ENCODE results near the gene MED23. TPM values are rescaled to one million over a fixed set of nuclear protein-coding genes. Genes with fewer than 3 reads are reported as not detected.

The MED23 gene
- polyA plus RNA-seq, 1 of the 3 experiments (the other 2 are of a cell fraction): 10.1 TPM

DNA sequence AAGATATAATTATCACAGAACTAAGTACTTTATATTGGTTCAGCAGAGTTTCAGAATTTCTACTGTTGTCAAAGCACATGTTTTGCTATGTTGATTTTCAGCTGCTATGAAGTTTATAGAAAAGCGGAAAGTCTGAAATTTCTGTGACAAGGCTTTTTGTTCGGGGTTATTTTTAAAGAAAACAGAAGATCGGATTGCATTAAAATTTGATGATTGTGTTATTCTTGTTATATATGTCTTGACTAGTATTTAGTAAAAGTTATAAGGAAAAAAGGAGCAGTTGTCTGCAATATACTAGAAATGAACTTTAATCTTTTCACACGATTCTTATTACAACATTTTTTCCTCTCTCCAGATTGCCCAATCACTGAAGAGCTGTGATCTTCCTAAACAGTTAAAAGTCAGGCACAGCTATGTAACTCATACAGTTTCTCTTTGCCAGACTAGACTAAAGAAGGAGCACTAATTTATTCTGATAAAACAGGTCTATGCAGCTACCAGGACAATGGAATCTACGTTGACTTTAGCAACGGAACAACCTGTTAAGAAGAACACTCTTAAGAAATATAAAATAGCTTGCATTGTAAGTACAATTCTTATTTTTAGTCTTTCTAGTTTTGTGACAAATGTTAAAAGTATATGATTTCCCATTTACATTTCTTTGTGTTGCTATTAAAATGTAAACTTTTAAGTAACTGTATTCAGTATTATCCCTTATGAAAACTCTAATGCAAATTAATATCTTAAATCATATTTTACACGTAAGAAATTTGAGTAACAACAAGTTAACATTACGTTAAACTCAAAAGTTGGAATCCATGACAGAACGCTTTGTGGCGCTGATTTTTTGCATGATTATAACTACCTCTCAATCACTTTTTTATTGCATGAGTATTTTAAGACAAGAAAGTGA is 9.1 kb upstream of the MED23 start, which contains the start of gene ENPP3:
TSS of gene ENPP3 (plus strand) at position 423 of the 913 bp plus-strand sequence. CDS start at position 506, 83 bp downstream.
- Histone ChIP-seq H3K27ac (ENCODE audit: low read depth in 2 of 2, low read length in 1 of 2) (no peak within 1 kb of the TSS), H3K4me2 (no peak within 1 kb of the TSS), H3K9ac (no peak within 1 kb of the TSS), H3F3A (replicated peaks; ENCODE audit: insufficient read depth) (no peaks in the 10 kb centered on the region), H3K9me3 (no peaks in the 10 kb centered on the region), H3K79me2 (ENCODE audit: insufficient read depth) (no peaks in the 10 kb centered on the region), H3K36me3 (replicated peaks in 1 of 2; ENCODE audit: control insufficient read depth in 1 of 2, insufficient read depth in 2 of 2, low read length in 1 of 2) (no peaks in the 10 kb centered on the region), H3K9me2 (no peaks in the 10 kb centered on the region), H3K27me3 (ENCODE audit: insufficient read depth) (peaks cover 11% of the 10 kb centered on the region), H4K20me1 (ENCODE audit: insufficient read depth) (no peaks in the 10 kb centered on the region), H3K4me3 (ENCODE audit: low read depth in 2 of 2, low read length in 1 of 2) (no peak within 1 kb of the TSS), H3K4me1 (ENCODE audit: control insufficient read depth in 1 of 2, insufficient read depth in 2 of 2, low read depth in 1 of 2, low read length in 1 of 2) (no peaks in the 10 kb centered on the region), H2AFZ (ENCODE audit: low read depth) (peak within 1 kb of the TSS; percentile 25; the same call in 1 of the 2 replicates)
- 8% methylated on average over 10 of the region's 10 CpGs for WGBS (ENCODE audit: low lambda C conversion rate)
- no peak for DNase-seq
- ChIA-PET CTCF (interaction anchor here (1.9 kb wide), 1 partner anchor 9 kb away, joined by 16 read pairs; the partner anchor contains the start of gene MED23), POLR2A (no interaction called here)
- no peak for TF ChIP-seq TAF1 (IDR thresholded peaks at IDR 0.05; ENCODE audit: borderline replicate concordance, low read depth, low read length)
- TF ChIP-seq RXRA (IDR thresholded peaks at IDR 0.05; ENCODE audit: borderline replicate concordance, low read depth): no peak
- TF ChIP-seq NFIC (IDR thresholded peaks at IDR 0.05; ENCODE audit: borderline replicate concordance): no peak
- TF ChIP-seq MXI1 (IDR thresholded peaks at IDR 0.05; ENCODE audit: low read depth, low read length): no peak
- no peak for TF ChIP-seq RAD21 (IDR thresholded peaks at IDR 0.05; ENCODE audit: low read length)
- TF ChIP-seq CHD2 (IDR thresholded peaks at IDR 0.05; ENCODE audit: low read length, partially characterized antibody): no peak
- TF ChIP-seq EP300 (IDR thresholded peaks at IDR 0.05; ENCODE audit: borderline replicate concordance in 1 of 2, low read depth in 1 of 2, low read length in 1 of 2): no peak

DNA sequence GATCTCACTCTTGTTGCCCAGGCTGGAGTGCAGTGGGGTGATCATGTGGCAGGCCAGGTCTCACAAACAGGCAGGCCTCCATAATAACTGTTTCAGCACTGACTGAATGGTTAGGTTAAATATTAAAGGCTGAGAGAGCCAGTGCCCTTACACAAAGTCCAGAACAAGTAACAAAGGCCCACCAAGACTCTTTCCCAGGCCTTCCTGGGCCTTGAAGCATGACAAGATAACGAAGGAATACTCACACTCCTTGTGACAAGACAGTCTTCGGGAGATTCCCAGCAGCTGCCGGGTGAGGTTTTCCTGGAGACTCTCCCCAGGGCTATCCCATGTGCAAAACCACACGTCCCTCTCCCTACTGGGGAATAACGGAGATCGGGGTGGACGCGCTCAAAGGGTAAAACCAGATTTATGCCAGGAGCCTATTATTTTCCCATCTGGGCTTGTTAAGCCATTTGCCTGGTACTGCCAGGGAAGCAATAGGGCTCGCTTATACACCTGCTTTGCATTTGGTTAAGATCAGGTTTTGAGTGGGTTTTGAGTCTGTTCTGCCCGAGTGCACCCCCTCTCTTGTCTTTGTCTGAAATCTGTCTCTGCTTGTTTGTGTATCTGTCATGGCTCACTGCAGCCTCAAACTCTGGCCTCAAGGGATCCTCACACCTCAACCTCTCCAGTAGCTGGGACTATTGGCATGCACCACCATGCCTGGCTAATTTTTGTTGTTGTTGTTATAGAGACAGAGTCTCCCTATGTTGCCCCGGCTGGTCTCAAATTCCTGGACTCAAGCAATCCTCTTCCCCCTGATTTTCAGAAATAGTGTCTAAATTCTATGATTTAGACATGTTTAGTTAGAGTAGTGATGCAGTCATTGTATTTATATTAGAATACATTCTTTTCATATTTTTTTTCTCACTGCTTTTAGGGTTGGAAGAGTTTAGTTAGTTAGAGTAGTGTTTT is 7.6 kb upstream of the MED23 start:
- DNase-seq: no peak
- Histone ChIP-seq H2AFZ (ENCODE audit: low read depth) (no peak overlapping the region), H3K9me2 (no peaks in the 10 kb centered on the region), H3K9ac (no peak overlapping the region), H3K36me3 (replicated peaks in 1 of 2; ENCODE audit: control insufficient read depth in 1 of 2, insufficient read depth in 2 of 2, low read length in 1 of 2) (no peaks in the 10 kb centered on the region), H3K4me1 (ENCODE audit: control insufficient read depth in 1 of 2, insufficient read depth in 2 of 2, low read depth in 1 of 2, low read length in 1 of 2) (no peaks in the 10 kb centered on the region), H3K4me2 (no peak overlapping the region), H3K9me3 (no peaks in the 10 kb centered on the region), H3K27me3 (ENCODE audit: insufficient read depth) (peaks cover 11% of the 10 kb centered on the region), H3K79me2 (ENCODE audit: insufficient read depth) (no peaks in the 10 kb centered on the region), H3K4me3 (ENCODE audit: low read depth in 2 of 2, low read length in 1 of 2) (no peak overlapping the region), H3K27ac (ENCODE audit: low read depth in 2 of 2, low read length in 1 of 2) (no peak overlapping the region), H3F3A (replicated peaks; ENCODE audit: insufficient read depth) (no peaks in the 10 kb centered on the region), H4K20me1 (ENCODE audit: insufficient read depth) (no peaks in the 10 kb centered on the region)
- TF ChIP-seq MXI1 (IDR thresholded peaks at IDR 0.05; ENCODE audit: low read depth, low read length) (no peak), SIN3A (IDR thresholded peaks at IDR 0.05; ENCODE audit: borderline replicate concordance, low read depth, low read length) (no peak), EP300 (IDR thresholded peaks at IDR 0.05; ENCODE audit: borderline replicate concordance in 1 of 2, low read depth in 1 of 2, low read length in 1 of 2) (no peak), GABPA (IDR thresholded peaks at IDR 0.05; ENCODE audit: low read depth) (no peak), RAD21 (IDR thresholded peaks at IDR 0.05; ENCODE audit: low read length) (no peak), USF1 (IDR thresholded peaks at IDR 0.05; ENCODE audit: borderline replicate concordance, low read depth) (no peak)
- TF ChIP-seq, protein P1, sequence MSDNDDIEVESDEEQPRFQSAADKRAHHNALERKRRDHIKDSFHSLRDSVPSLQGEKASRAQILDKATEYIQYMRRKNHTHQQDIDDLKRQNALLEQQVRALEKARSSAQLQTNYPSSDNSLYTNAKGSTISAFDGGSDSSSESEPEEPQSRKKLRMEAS (IDR thresholded peaks at IDR 0.05; ENCODE audit: low read depth): no peak
- TF ChIP-seq, protein P2, sequence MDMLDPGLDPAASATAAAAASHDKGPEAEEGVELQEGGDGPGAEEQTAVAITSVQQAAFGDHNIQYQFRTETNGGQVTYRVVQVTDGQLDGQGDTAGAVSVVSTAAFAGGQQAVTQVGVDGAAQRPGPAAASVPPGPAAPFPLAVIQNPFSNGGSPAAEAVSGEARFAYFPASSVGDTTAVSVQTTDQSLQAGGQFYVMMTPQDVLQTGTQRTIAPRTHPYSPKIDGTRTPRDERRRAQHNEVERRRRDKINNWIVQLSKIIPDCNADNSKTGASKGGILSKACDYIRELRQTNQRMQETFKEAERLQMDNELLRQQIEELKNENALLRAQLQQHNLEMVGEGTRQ (IDR thresholded peaks at IDR 0.05; ENCODE audit: borderline replicate concordance, low read depth, low read length): no peak
- POLR2A ChIA-PET: no interaction called here
- CTCF ChIA-PET: interaction anchor here (1.9 kb wide), 1 partner anchor 7 kb away, joined by 16 read pairs; the partner anchor contains the start of gene MED23
- 22% methylated on average over 11 of the region's 11 CpGs for WGBS (ENCODE audit: low lambda C conversion rate)

Measured in SK-N-SH (cell line).